Smooth muscle cell (in vitro differentiated cells): ENCODE results near the gene ARHGEF10L. TPM values are rescaled to one million over a fixed set of nuclear protein-coding genes. Genes with fewer than 3 reads are reported as not detected.

ENCODE experiments used
- DNase-seq: peaks from one replicate; lab custom pipeline; 2025; ENCODE audit not compliant: unreplicated experiment; lab: John Stamatoyannopoulos, UW
- H2AFZ ChIP-seq: fragments of 200-600 bp; sonication (generic); 2 replicates; pipeline ENCODE4 v1.6.0; 2016; ENCODE audit warnings: antibody characterized with exemption, low read depth, mild to moderate bottlenecking
- H3F3A ChIP-seq: fragments of 200-600 bp; sonication (generic); 2 replicates; pipeline ENCODE4 v1.6.0; 2017; ENCODE audit warnings: antibody characterized with exemption, low read depth
- H3K27ac ChIP-seq: fragments of 200-600 bp; sonication (generic); 2 replicates; pipeline ENCODE4 v1.5.1; 2016; ENCODE audit warnings: low read depth, mild to moderate bottlenecking
- H3K27me3 ChIP-seq: fragments of 200-600 bp; sonication (generic); 2 replicates; pipeline ENCODE4 v1.6.1; 2016; ENCODE audit warnings: low read depth, mild to moderate bottlenecking
- H3K36me3 ChIP-seq: fragments of 200-600 bp; sonication (generic); 2 replicates; pipeline ENCODE4 v1.5.1; 2016; ENCODE audit warnings: low read depth
- H3K4me1 ChIP-seq: fragments of 200-600 bp; sonication (generic); 2 replicates; pipeline ENCODE4 v1.5.1; 2016; ENCODE audit warnings: low read depth
- H3K4me2 ChIP-seq: fragments of 200-600 bp; sonication (generic); 2 replicates; pipeline ENCODE4 v1.6.0; 2016; ENCODE audit warnings: mild to moderate bottlenecking
- H3K4me3 ChIP-seq: fragments of 200-600 bp; sonication (generic); 2 replicates; pipeline ENCODE4 v1.5.1; 2016; ENCODE audit warnings: mild to moderate bottlenecking
- H3K79me2 ChIP-seq: fragments of 200-600 bp; sonication (generic); 2 replicates; pipeline ENCODE4 v1.6.0; 2016; ENCODE audit warnings: low read depth, mild to moderate bottlenecking
- H3K9ac ChIP-seq: fragments of 200-600 bp; sonication (generic); 2 replicates; pipeline ENCODE4 v1.6.0; 2016; ENCODE audit warnings: low read depth
- H3K9me3 ChIP-seq: fragments of 200-600 bp; sonication (generic); replicated peaks from 2 replicates; pipeline ENCODE4 v1.5.1; 2016; ENCODE audit warnings: low read depth
- H4K20me1 ChIP-seq: fragments of 200-600 bp; sonication (generic); 2 replicates; pipeline ENCODE4 v1.6.0; 2016; ENCODE audit warnings: low read depth
- WGBS: methylation state at CpG from one replicate; pipeline ENCODE4 v1.1.7; 2016; ENCODE audit warnings: low lambda C conversion rate; 5-methylcytosine and 5-hydroxymethylcytosine counted together
- polyA plus RNA-seq: library from polyadenylated mRNA; unstranded; fragments of >200 nt; fragmentation: Nextera tagmentation; extraction: Ambion mirVana; gene quantifications from 2 replicates; pipeline ENCODE4 v1.2.1, GENCODE V29; 2016
- total RNA-seq: library from RNA; depleted of rRNA; stranded (reverse); fragments of >200 nt; gene quantifications from 2 replicates; pipeline ENCODE4 v1.2.3, GENCODE V29; 2014
- TF ChIP-seq, protein P1 (sequence below): fragments of 200-600 bp; sonication (generic); IDR thresholded peaks from 2 replicates; pipeline ENCODE4 v1.5.1; 2017; ENCODE audit warnings: borderline replicate concordance, mild to moderate bottlenecking, antibody characterized with exemption; ENCODE audit not compliant: insufficient read depth, poor library complexity, severe bottlenecking

Gene ARHGEF10L
- total and polyA plus RNA-seq, 2 experiments from 2014 or later = 6.6 to 13.7 TPM

DNA sequence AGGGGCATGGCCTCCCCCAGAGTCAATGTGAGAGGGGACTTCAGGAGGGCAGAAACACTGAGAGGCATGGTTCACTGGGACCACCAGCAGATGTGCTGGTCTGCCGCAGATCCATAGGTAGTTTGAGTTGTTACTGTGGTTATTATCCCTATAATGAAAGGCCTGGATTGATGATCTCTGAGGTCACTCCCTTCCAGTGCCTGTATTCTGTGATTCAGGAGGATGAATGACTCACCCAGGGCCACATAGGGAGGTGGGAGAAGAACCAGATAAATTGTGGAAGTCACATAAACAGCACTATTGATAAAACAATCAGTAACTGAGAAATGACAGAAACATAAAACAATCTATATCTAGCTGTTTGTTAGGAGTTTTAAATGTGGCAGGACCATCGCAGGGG, 193.0 kb downstream of the ARHGEF10L start:
- 74% methylated on average over 2 of the region's 2 CpGs for WGBS
- H3K4me2 ChIP-seq = no peak overlapping the region
- DNase-seq = no peak
- no peaks in the 10 kb centered on the region for H3K79me2 ChIP-seq
- H3K9ac ChIP-seq = no peak overlapping the region
- no peaks in the 10 kb centered on the region for H3K27me3 ChIP-seq
- H3K36me3 ChIP-seq = no peaks in the 10 kb centered on the region
- H3K4me1 ChIP-seq = no peaks in the 10 kb centered on the region
- TF ChIP-seq, protein P1, sequence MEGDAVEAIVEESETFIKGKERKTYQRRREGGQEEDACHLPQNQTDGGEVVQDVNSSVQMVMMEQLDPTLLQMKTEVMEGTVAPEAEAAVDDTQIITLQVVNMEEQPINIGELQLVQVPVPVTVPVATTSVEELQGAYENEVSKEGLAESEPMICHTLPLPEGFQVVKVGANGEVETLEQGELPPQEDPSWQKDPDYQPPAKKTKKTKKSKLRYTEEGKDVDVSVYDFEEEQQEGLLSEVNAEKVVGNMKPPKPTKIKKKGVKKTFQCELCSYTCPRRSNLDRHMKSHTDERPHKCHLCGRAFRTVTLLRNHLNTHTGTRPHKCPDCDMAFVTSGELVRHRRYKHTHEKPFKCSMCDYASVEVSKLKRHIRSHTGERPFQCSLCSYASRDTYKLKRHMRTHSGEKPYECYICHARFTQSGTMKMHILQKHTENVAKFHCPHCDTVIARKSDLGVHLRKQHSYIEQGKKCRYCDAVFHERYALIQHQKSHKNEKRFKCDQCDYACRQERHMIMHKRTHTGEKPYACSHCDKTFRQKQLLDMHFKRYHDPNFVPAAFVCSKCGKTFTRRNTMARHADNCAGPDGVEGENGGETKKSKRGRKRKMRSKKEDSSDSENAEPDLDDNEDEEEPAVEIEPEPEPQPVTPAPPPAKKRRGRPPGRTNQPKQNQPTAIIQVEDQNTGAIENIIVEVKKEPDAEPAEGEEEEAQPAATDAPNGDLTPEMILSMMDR = no peak
- no peaks in the 10 kb centered on the region for H3F3A ChIP-seq
- no peaks in the 10 kb centered on the region for H3K9me3 ChIP-seq
- H4K20me1 ChIP-seq = no peaks in the 10 kb centered on the region
- H3K27ac ChIP-seq = no peak overlapping the region
- no peak overlapping the region for H3K4me3 ChIP-seq
- H2AFZ ChIP-seq = no peak overlapping the region

DNA sequence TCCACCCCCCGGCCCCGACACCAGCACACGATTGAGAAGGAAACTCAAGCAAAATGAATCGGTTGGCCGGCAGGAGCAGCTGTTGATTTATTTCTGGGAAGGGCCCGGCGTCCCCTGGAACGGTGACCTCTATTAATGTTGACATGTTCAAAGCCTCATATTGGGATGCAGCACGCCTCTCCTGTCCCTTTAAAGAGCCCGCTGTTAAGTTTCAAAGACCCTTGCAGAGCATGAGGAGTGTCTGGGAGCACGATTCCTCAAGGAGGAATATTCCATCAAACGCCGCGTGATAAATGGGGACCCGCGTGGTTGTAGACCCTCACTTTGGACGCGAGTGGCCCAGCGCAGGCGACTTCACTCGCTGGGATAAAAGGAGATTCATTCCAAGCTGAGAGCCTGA, 194.2 kb downstream of the ARHGEF10L start:
- Histone ChIP-seq H3K27ac (no peak overlapping the region), H3K36me3 (no peaks in the 10 kb centered on the region), H3K4me2 (no peak overlapping the region), H3K79me2 (no peaks in the 10 kb centered on the region), H4K20me1 (no peaks in the 10 kb centered on the region), H3K4me3 (no peak overlapping the region), H3K9ac (no peak overlapping the region), H3F3A (no peaks in the 10 kb centered on the region), H3K4me1 (no peaks in the 10 kb centered on the region), H3K27me3 (no peaks in the 10 kb centered on the region), H2AFZ (no peak overlapping the region), H3K9me3 (no peaks in the 10 kb centered on the region)
- TF ChIP-seq, protein P1 = no peak
- 86% methylated on average over 21 of the region's 21 CpGs for WGBS
- no peak for DNase-seq

DNA sequence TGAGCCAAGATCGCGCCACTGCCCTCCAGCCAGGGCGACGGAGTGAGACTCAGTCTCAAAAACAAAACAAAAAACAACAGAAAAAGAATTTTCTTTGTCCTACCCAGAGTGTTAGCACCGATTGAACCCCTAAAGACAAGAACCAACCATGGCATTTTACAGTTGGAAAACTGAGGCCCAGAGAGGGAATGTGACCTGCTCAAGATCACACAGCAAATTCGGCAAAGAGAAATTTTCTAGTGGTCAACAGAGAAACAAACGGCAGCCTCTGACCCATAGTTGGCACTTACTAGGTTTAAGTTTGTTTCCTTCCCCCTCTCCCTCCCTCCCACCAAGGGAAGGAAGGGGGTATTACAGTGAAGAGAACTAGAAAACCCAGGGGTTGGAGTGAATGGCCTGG, 195.1 kb downstream of the ARHGEF10L start:
- Histone ChIP-seq H4K20me1 (no peaks in the 10 kb centered on the region), H3K4me3 (no peak overlapping the region), H2AFZ (no peak overlapping the region), H3K9ac (no peak overlapping the region), H3F3A (no peaks in the 10 kb centered on the region), H3K4me2 (no peak overlapping the region), H3K27me3 (no peaks in the 10 kb centered on the region), H3K9me3 (no peaks in the 10 kb centered on the region), H3K4me1 (no peaks in the 10 kb centered on the region), H3K79me2 (no peaks in the 10 kb centered on the region), H3K27ac (no peak overlapping the region), H3K36me3 (no peaks in the 10 kb centered on the region)
- 90% methylated on average over 7 of the region's 7 CpGs for WGBS
- no peak for DNase-seq
- TF ChIP-seq, protein P1 = no peak

DNA sequence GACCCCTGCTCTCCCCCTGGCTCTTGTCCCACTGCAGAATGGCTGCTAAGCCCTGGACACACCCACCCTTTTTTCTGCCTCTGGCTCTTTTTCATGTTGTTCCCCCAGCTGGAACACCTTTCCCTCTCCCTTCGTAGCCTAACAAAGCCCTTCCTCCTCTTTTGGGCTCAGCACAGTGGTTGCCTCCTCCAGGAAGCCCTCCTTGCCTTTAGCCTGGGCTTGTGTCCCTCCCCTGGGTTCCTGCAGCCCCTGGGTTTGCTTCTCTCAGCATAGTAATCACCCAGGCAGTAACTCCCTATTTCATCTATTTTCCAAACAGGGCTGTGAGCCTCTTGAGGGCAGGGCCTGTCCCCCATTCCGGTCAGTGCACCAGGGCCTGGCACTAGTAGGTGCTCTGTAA, 195.8 kb downstream of the ARHGEF10L start:
- H3K4me2 ChIP-seq = no peak overlapping the region
- H3K9me3 ChIP-seq = no peaks in the 10 kb centered on the region
- TF ChIP-seq, protein P1 = no peak
- no peak overlapping the region for H3K9ac ChIP-seq
- no peak for DNase-seq
- no peak overlapping the region for H3K27ac ChIP-seq
- H3K27me3 ChIP-seq = peaks cover 5% of the 10 kb centered on the region
- no peaks in the 10 kb centered on the region for H3K79me2 ChIP-seq
- no peak overlapping the region for H2AFZ ChIP-seq
- no peaks in the 10 kb centered on the region for H3F3A ChIP-seq
- H4K20me1 ChIP-seq = no peaks in the 10 kb centered on the region
- no peaks in the 10 kb centered on the region for H3K36me3 ChIP-seq
- H3K4me3 ChIP-seq = no peak overlapping the region
- no peaks in the 10 kb centered on the region for H3K4me1 ChIP-seq
- WGBS = 88% methylated on average over 2 of the region's 2 CpGs
